ENCODE results near the gene A2M. TPM values are rescaled to one million over a fixed set of nuclear protein-coding genes. Genes with fewer than 3 reads are reported as not detected.

A2M gene
- total and polyA plus RNA-seq, 2 experiments from 2014 or later = 0.92 TPM; not detected in 1

GRCh38 chr12:9107542-9107873, 8.2 kb downstream of the A2M start (continued):
- TF ChIP-seq, protein P1, sequence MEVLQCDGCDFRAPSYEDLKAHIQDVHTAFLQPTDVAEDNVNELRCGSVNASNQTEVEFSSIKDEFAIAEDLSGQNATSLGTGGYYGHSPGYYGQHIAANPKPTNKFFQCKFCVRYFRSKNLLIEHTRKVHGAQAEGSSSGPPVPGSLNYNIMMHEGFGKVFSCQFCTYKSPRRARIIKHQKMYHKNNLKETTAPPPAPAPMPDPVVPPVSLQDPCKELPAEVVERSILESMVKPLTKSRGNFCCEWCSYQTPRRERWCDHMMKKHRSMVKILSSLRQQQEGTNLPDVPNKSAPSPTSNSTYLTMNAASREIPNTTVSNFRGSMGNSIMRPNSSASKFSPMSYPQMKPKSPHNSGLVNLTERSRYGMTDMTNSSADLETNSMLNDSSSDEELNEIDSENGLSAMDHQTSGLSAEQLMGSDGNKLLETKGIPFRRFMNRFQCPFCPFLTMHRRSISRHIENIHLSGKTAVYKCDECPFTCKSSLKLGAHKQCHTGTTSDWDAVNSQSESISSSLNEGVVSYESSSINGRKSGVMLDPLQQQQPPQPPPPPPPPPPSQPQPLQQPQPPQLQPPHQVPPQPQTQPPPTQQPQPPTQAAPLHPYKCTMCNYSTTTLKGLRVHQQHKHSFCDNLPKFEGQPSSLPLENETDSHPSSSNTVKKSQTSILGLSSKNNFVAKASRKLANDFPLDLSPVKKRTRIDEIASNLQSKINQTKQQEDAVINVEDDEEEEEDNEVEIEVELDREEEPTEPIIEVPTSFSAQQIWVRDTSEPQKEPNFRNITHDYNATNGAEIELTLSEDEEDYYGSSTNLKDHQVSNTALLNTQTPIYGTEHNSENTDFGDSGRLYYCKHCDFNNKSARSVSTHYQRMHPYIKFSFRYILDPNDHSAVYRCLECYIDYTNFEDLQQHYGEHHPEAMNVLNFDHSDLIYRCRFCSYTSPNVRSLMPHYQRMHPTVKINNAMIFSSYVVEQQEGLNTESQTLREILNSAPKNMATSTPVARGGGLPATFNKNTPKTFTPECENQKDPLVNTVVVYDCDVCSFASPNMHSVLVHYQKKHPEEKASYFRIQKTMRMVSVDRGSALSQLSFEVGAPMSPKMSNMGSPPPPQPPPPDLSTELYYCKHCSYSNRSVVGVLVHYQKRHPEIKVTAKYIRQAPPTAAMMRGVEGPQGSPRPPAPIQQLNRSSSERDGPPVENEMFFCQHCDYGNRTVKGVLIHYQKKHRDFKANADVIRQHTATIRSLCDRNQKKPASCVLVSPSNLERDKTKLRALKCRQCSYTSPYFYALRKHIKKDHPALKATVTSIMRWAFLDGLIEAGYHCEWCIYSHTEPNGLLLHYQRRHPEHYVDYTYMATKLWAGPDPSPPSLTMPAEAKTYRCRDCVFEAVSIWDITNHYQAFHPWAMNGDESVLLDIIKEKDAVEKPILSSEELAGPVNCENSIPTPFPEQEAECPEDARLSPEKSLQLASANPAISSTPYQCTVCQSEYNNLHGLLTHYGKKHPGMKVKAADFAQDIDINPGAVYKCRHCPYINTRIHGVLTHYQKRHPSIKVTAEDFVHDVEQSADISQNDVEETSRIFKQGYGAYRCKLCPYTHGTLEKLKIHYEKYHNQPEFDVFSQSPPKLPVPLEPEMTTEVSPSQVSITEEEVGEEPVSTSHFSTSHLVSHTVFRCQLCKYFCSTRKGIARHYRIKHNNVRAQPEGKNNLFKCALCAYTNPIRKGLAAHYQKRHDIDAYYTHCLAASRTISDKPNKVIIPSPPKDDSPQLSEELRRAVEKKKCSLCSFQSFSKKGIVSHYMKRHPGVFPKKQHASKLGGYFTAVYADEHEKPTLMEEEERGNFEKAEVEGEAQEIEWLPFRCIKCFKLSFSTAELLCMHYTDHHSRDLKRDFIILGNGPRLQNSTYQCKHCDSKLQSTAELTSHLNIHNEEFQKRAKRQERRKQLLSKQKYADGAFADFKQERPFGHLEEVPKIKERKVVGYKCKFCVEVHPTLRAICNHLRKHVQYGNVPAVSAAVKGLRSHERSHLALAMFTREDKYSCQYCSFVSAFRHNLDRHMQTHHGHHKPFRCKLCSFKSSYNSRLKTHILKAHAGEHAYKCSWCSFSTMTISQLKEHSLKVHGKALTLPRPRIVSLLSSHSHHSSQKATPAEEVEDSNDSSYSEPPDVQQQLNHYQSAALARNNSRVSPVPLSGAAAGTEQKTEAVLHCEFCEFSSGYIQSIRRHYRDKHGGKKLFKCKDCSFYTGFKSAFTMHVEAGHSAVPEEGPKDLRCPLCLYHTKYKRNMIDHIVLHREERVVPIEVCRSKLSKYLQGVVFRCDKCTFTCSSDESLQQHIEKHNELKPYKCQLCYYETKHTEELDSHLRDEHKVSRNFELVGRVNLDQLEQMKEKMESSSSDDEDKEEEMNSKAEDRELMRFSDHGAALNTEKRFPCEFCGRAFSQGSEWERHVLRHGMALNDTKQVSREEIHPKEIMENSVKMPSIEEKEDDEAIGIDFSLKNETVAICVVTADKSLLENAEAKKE (CRISPR knock-in tag; IDR thresholded peaks at IDR 0.05) = no peak
- TF ChIP-seq STAT1 (IDR thresholded peaks at IDR 0.05; ENCODE audit: unreplicated experiment) (no peak), EZH2 (IDR thresholded peaks at IDR 0.05; ENCODE audit: low read depth, unreplicated experiment) (no peak), NANOG (IDR thresholded peaks at IDR 0.05; ENCODE audit: borderline replicate concordance) (no peak), CREB1 (CRISPR knock-in tag; IDR thresholded peaks at IDR 0.05; ENCODE audit: low read depth) (no peak)
- TF ChIP-seq, protein P2, sequence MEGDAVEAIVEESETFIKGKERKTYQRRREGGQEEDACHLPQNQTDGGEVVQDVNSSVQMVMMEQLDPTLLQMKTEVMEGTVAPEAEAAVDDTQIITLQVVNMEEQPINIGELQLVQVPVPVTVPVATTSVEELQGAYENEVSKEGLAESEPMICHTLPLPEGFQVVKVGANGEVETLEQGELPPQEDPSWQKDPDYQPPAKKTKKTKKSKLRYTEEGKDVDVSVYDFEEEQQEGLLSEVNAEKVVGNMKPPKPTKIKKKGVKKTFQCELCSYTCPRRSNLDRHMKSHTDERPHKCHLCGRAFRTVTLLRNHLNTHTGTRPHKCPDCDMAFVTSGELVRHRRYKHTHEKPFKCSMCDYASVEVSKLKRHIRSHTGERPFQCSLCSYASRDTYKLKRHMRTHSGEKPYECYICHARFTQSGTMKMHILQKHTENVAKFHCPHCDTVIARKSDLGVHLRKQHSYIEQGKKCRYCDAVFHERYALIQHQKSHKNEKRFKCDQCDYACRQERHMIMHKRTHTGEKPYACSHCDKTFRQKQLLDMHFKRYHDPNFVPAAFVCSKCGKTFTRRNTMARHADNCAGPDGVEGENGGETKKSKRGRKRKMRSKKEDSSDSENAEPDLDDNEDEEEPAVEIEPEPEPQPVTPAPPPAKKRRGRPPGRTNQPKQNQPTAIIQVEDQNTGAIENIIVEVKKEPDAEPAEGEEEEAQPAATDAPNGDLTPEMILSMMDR (conservative IDR thresholded peaks at IDR 0.05; ENCODE audit: low read depth in 2 of 2) = no peak
- TF ChIP-seq, protein P3, sequence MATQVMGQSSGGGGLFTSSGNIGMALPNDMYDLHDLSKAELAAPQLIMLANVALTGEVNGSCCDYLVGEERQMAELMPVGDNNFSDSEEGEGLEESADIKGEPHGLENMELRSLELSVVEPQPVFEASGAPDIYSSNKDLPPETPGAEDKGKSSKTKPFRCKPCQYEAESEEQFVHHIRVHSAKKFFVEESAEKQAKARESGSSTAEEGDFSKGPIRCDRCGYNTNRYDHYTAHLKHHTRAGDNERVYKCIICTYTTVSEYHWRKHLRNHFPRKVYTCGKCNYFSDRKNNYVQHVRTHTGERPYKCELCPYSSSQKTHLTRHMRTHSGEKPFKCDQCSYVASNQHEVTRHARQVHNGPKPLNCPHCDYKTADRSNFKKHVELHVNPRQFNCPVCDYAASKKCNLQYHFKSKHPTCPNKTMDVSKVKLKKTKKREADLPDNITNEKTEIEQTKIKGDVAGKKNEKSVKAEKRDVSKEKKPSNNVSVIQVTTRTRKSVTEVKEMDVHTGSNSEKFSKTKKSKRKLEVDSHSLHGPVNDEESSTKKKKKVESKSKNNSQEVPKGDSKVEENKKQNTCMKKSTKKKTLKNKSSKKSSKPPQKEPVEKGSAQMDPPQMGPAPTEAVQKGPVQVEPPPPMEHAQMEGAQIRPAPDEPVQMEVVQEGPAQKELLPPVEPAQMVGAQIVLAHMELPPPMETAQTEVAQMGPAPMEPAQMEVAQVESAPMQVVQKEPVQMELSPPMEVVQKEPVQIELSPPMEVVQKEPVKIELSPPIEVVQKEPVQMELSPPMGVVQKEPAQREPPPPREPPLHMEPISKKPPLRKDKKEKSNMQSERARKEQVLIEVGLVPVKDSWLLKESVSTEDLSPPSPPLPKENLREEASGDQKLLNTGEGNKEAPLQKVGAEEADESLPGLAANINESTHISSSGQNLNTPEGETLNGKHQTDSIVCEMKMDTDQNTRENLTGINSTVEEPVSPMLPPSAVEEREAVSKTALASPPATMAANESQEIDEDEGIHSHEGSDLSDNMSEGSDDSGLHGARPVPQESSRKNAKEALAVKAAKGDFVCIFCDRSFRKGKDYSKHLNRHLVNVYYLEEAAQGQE (IDR thresholded peaks at IDR 0.05; ENCODE audit: unreplicated experiment) = no peak

Data from GM23338 (cell line).